ENCODE data around the gene SCN10A.

Gene SCN10A

DNA sequence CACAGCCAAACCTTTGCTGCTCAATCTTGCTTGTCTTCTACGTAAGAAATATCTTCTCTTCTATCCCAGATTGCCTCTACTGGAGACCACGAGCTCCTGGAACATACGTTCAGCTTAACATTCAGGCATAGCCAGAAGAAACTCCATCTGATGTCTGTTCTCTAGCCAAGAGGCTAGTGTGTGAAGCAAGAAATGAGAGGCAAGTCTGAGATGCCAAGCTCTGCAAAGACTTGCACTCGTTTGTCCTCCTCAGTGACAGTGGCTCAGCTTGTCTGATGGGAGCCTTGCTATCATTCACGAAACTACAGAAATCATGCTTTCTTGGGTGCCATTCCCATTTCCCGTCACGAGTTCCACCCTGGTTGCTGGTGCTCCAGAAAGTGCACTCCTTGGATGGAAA lies at the start of gene SCN10A:
Gene SCN10A, minus strand, starts transcription at position 192 of the 400 bp plus-strand sequence. CDS start 22,207 bp downstream, outside the sequence.
- no peak for DNase-seq (ENCODE audit: low read depth)

GRCh38 chr3:38853011-38853410 lies 37.0 kb upstream of the SCN10A start:
- no peak for DNase-seq (ENCODE audit: low read depth)

- no peak for DNase-seq (ENCODE audit: low read depth)
Measured at GRCh38 chr3:38843898-38844297, 27.9 kb upstream of the SCN10A start.

- no peak for DNase-seq (ENCODE audit: low read depth)
Measured at GRCh38 chr3:38842266-38842965, 26.4 kb upstream of the SCN10A start.

DNA sequence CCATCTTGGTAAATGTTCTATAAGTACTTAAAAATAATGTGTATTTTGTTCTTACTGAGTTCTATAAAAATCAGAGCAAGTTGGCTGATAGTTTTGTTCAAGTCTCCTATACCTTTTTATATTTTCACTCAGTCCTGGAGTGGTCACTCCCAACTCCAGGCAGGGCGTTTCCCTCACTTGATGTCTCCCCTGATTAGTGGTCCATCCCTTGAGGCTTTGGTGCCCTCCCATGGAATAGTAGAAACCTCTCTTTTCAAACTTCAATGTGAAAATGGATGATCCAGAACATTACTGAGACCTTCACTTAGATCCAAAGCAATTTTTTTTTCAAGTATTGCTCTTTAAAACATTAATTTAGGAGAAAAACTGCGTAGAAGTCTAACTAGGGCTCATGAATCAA lies 25.0 kb upstream of the SCN10A start:
- DNase-seq (ENCODE audit: low read depth) = no peak

- no peak for DNase-seq (ENCODE audit: low read depth)
Measured at GRCh38 chr3:38837358-38837757, 21.3 kb upstream of the SCN10A start.

- DNase-seq (ENCODE audit: low read depth) = no peak
Measured at GRCh38 chr3:38836561-38836960, 20.5 kb upstream of the SCN10A start.

GRCh38 chr3:38835939-38836338 lies 19.9 kb upstream of the SCN10A start:
- DNase-seq (ENCODE audit: low read depth) = no peak

GRCh38 chr3:38834717-38835116 lies 18.7 kb upstream of the SCN10A start:
- no peak for DNase-seq (ENCODE audit: low read depth)

DNA sequence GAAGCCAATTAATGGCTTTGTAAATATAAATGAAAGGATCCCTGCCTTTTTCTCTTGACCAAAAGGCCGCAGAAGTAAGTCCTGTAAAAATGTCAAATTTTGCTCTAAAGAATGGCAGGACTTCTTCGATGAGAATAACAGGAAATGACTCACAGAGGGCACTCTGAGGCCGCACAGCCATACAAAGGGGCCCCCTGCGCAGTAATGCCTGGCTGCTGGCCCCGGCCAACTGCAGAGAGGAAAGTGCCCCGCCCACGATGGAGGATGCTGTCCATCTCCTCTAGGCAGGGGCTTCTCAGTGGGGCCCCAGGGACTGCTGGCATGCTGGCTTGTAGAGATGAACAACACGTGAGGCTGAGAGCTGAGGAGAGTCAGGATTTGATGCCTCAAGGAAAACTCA lies 18.1 kb upstream of the SCN10A start:
- no peak for DNase-seq (ENCODE audit: low read depth)

DNA sequence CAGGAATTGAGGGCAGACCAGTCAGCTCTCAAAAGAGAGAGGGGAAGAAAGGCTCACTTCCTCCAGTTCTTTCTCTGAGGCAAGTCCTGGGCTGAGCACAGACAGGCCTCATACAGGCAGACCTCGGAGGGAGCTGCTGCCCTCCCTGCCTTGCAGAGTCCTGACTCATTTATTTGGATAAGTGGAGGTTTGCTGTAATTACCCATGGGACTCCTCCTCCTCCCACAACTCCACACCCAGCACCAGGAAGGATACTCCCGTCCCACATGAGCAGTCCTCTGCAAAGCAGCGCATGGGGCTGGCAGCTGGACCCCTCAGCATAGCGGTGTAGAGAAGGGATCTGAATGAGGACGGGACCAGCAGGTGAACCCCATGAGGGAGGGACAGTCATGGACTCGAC lies 13.4 kb upstream of the SCN10A start:
- no peak for DNase-seq (ENCODE audit: low read depth)

DNA sequence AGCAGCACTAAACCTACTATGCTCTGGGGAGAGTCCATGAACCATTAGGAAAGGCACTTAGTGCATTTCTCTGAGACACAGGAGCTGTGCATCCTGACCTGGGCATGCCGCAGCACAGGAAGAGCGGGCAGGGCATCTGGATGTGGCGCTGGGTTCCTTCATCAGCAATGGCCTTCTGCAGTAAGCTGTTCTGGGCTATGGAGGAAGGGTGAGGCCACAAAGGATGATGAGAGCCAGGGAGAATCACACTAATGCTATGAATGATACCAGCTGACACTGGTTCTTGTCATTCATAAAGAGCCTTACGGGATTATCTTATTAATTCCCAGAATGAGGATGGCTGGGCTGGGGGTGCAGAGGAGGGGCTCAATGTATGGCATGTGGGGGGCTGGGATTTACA lies 12.7 kb upstream of the SCN10A start:
- DNase-seq (ENCODE audit: low read depth) = no peak

DNA sequence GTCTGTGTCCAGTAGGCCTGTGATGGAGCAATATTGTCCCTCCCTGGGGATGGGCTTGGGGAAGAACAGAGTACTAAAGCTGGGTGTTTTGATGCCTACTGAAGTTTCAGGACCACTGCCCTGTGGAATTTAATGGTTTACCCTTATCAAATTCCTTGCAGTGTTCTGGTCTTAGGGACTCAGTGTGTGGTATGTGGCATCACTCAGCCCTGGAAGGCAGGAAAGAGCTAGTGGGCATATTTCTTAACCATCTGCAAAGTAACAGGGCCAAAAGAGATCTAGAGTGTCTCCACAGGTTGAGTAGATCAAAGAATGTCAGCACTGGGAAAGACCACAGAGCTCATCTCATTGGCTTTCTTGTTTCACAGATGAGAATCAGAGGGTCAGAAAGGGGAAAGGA lies 11.8 kb upstream of the SCN10A start:
- DNase-seq (ENCODE audit: low read depth) = no peak

DNA sequence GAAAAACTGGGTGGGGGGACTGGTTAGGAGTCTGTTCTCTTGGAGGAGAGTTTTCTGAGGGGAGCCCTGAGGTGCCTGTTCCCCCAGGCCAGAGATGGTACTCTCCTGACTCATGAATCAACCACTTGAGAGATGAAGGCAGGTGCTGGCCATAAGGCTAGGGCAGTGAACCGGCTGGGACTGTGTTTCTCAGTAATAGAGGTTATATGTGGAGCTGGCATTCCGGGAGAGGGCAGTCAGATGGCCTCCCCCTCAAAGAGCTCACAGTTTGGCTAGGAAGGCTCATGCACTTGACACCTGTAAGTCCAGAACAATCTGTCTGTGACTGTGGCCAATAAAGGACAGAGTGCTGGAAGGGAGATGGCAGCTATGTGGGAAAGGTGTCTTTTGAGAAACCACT lies 10.0 kb upstream of the SCN10A start:
- DNase-seq (ENCODE audit: low read depth) = no peak

- DNase-seq (ENCODE audit: low read depth) = no peak
Measured at GRCh38 chr3:38824349-38824748, 8.3 kb upstream of the SCN10A start.

DNA sequence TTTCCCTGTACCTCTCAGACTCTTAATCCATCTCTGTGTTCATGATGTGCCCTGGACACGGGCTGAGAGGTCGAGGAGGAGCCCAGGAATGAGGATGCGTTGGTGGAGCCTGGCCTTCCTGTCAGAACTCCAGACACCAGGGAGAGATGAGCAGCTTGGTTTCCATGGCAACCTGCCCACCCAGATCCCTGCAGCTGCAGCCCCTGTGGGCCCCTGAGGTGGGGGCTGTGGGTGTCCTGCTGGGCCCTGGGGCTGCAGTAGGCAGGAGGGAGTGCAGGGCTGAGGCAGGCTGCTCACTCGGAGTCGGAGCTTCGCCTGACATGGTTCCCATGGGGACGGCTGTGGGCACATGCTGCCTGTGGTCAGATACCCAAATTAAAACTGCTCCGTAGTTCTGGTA lies 7.7 kb upstream of the SCN10A start:
- DNase-seq (ENCODE audit: low read depth) = no peak

DNA sequence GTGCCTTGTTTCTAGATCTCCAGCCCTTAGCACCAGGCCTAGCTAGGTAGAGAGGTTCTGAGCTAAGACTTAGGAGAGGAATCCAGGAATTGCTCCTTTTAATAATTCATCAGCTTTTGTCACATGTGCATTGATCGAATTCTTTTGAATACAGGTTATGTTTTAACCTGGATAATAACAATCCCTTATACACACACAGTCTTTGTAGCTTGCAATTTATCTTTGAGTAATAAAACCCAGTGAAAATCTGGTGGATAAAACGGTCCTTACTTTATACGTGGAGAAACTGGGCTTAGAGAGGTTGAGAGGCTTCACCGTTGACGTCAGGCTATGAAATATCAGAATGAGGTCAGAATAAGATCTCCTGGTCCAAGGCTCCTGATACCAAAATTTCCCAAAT lies 7.2 kb upstream of the SCN10A start:
- no peak for DNase-seq (ENCODE audit: low read depth)

DNA sequence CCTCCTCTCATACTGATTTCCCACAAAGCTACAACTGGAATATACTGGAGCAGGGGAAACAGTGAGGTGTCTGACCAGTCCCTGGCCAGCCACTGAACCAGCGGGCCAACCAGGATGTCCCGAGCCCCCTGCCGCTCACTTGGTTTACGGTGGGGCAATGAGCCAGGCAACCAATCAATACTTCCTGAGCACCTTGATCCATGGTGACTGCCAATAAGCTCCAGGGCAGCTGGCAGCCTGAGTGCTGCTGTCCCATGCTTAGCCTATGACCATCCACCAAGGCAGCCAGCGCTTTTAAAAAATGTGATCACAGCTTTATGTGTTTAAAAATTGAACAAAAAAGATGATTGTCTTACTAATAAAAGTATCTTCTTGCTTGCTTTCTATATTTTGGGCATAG lies 4.2 kb downstream of the SCN10A start:
- no peak for DNase-seq (ENCODE audit: low read depth)

GRCh38 chr3:38805765-38806386 lies 10.1 kb downstream of the SCN10A start:
- DNase-seq (ENCODE audit: low read depth) = no peak

- no peak for DNase-seq (ENCODE audit: low read depth)
Measured at GRCh38 chr3:38805004-38805403, 11.0 kb downstream of the SCN10A start.

DNA sequence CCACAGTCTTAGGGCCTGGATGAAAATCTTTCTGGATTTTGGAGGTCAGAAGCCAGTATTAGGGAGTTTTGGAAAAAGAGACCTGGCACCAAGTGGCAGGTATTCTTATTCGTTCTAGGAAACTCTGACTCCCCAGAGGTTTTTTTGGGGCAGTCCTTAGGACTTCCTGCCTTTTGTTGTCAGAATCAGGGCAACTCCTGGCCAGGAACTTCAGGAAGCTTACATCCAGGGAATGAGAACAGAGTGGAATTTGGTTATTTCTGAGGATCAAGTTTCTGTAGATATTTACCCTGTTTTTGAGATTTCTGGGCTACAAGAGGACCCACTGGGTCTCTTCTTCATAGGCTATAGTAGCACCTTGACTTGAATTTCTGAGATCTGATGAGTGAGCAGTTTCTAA lies 15.5 kb downstream of the SCN10A start:
- DNase-seq (ENCODE audit: low read depth) = no peak

GRCh38 chr3:38793721-38794120 lies 22.3 kb downstream of the SCN10A start:
- no peak for DNase-seq (ENCODE audit: low read depth)

DNA sequence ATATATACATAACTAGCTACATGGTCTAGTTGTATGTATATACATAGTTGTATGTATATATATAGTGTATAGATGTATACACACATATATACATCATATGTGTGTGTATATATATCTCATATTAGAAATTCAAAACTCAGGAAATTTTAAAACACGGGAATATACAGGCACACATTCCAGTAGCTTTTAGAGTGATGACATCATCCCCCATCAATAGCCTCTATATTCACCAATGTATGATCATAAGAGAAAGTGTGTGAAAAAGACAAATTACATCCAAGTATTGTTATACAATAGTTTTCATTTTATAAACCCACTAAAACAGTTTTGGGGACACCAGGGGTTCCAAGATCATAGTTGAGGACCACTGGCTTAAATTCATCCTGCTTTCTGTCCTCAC lies 23.0 kb downstream of the SCN10A start:
- no peak for DNase-seq (ENCODE audit: low read depth)

DNA sequence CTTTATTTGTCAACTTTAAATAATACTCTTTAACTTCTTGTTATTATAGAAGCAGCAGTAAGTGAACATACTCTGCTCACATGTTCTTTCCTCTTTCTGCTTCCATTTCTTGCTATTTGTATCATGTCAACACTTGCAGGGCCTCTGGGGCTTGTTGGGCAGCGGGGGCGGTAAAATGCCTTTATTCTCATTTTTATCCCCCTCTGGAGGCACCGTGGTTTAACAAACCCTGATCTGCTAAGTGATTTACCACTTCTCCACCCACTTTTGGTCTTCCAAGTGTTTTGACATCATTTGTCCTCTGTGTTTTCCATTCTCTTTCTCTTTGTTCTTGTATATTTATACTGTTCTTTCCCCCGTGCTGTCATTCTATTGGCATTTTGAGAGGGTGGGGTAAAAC lies 33.9 kb downstream of the SCN10A start:
- no peak for DNase-seq (ENCODE audit: low read depth)

All from activated T-helper 9 cell treated with anti-CD3 and anti-CD28 coated beads, Interleukin-2, amount 50 U/mL, for 16 hours (primary cell).